ENCODE results near the gene CD226.

GRCh38 chr18:69982417-69982816 is 34.7 kb upstream of the CD226 start:
- TF ChIP-seq EZH2phosphoT487 (IDR thresholded peaks at IDR 0.05; ENCODE audit: borderline replicate concordance, low read depth) (no peak), EP300 (IDR thresholded peaks at IDR 0.05; ENCODE audit: borderline replicate concordance in 1 of 2, low read depth in 1 of 2, low read length in 1 of 2) (no peak), CTCF (IDR thresholded peaks at IDR 0.05) (no peak), SMC3 (IDR thresholded peaks at IDR 0.05; ENCODE audit: low read depth, low read length) (no peak), MAX (IDR thresholded peaks at IDR 0.05; ENCODE audit: low read depth) (no peak), USF2 (IDR thresholded peaks at IDR 0.05; ENCODE audit: borderline replicate concordance, low read depth, low read length) (no peak), REST (IDR thresholded peaks at IDR 0.05; ENCODE audit: low read depth, low read length) (no peak), POLR2AphosphoS5 (IDR thresholded peaks at IDR 0.05; ENCODE audit: low read depth, low read length) (no peak), SIN3A (IDR thresholded peaks at IDR 0.05; ENCODE audit: borderline replicate concordance, low read depth, low read length) (no peak)
